GM21528 (cell line): ENCODE measurements around the gene TRAPPC12.
"Not testable (repeated sequence)": the region's sequence is repeated elsewhere in the genome, so short reads cannot be mapped to it uniquely, and the experiment has no call there.

ENCODE experiments used
- ATAC-seq: cut with Tn5 transposase; IDR thresholded peaks from one replicate; pipeline ENCODE4 v1.9.1; 2021; ENCODE audit warnings: mild to moderate bottlenecking, moderate library complexity; ENCODE audit not compliant: unreplicated experiment, low FRiP score

Gene TRAPPC12

GRCh38 chr2:3482363-3482821 lies 102.9 kb downstream of the TRAPPC12 start:
- ATAC-seq = no peak

GRCh38 chr2:3483227-3483985 lies 103.9 kb downstream of the TRAPPC12 start:
- ATAC-seq = no peak

- no peak for ATAC-seq
Measured at GRCh38 chr2:3483986-3484960, 104.8 kb downstream of the TRAPPC12 start.

GRCh38 chr2:3485166-3485565 lies 105.7 kb downstream of the TRAPPC12 start:
- no peak for ATAC-seq

- no peak for ATAC-seq
Measured at GRCh38 chr2:3486047-3487027, 106.8 kb downstream of the TRAPPC12 start.

- ATAC-seq = no peak
Measured at GRCh38 chr2:3487028-3487425, 107.5 kb downstream of the TRAPPC12 start.

- ATAC-seq = no peak
Measured at GRCh38 chr2:3487432-3487831, 107.9 kb downstream of the TRAPPC12 start.

- ATAC-seq = no peak
Measured at GRCh38 chr2:3488061-3488531, 108.6 kb downstream of the TRAPPC12 start.

GRCh38 chr2:3488855-3489763 lies 109.6 kb downstream of the TRAPPC12 start:
- no peak for ATAC-seq

GRCh38 chr2:3489764-3490115 lies 110.2 kb downstream of the TRAPPC12 start:
- no peak for ATAC-seq

GRCh38 chr2:3490191-3491170 lies 111.0 kb downstream of the TRAPPC12 start:
- ATAC-seq = no peak

GRCh38 chr2:3491306-3491705 lies 111.8 kb downstream of the TRAPPC12 start:
- no peak for ATAC-seq

GRCh38 chr2:3491716-3492474 lies 112.4 kb downstream of the TRAPPC12 start:
- no peak for ATAC-seq

GRCh38 chr2:3492475-3492787 lies 112.9 kb downstream of the TRAPPC12 start:
- ATAC-seq = not testable (repeated sequence)

- no peak for ATAC-seq
Measured at GRCh38 chr2:3492951-3493614, 113.6 kb downstream of the TRAPPC12 start.

- no peak for ATAC-seq
Measured at GRCh38 chr2:3493615-3494007, 114.1 kb downstream of the TRAPPC12 start.
